SK-N-SH (cell line): ENCODE measurements around the gene SDF4. TPM values are rescaled to one million over a fixed set of nuclear protein-coding genes. Genes with fewer than 3 reads are reported as not detected.

ENCODE experiments used
- CTCF ChIA-PET: fragments of 300-600, 350-600 bp; formaldehyde crosslinking; extraction: SDS; loops from one replicate; lab custom pipeline; 2021; lab: Yijun Ruan, JAX
- POLR2A ChIA-PET: fragments of 350-600 bp; sonication (Branson Sonifier 250); formaldehyde crosslinking; extraction: SDS; loops from one replicate; lab custom pipeline; 2020; ENCODE audit warnings: antibody characterized with exemption, inconsistent platforms; lab: Yijun Ruan, JAX
- DNase-seq: peaks from one replicate; pipeline ENCODE4 v3.0.0; 2012
- H2AFZ ChIP-seq: fragments of 200-600 bp; sonication (generic); 2 replicates; pipeline ENCODE4 v1.8.1; 2016; ENCODE audit warnings: antibody characterized with exemption, mild to moderate bottlenecking, low read depth
- H3F3A ChIP-seq: fragments of 200-600 bp; sonication (generic); replicated peaks from 2 replicates; pipeline ENCODE3; 2016; ENCODE audit warnings: antibody characterized with exemption, mild to moderate bottlenecking; ENCODE audit not compliant: insufficient read depth
- H3K27ac ChIP-seq, 2 experiments: fragments of 200-500 bp in 1 of 2; fragments of 200-600 bp in 1 of 2; sonication (Bioruptor generic) in 1 of 2; sonication (generic), shearing (Covaris generic) in 1 of 2; 2 replicates each; pipeline versions ENCODE4 v1.5.1 to v1.6.1; 2014 to 2016; ENCODE audit warnings: low read depth in 2 of 2, inconsistent platforms in 1 of 2, low read length in 1 of 2, mild to moderate bottlenecking in 1 of 2, mixed read lengths in 1 of 2
- H3K27me3 ChIP-seq: fragments of 200-600 bp; sonication (generic), shearing (Covaris generic); 2 replicates; pipeline ENCODE4 v1.6.1; 2016; ENCODE audit warnings: mixed run types; ENCODE audit not compliant: insufficient read depth
- H3K36me3 ChIP-seq, 2 experiments: fragments of 200-500 bp in 1 of 2; fragments of 200-600 bp in 1 of 2; sonication (Bioruptor generic) in 1 of 2; sonication (generic) in 1 of 2; replicated peaks in 1 of 2; 2 replicates each; pipeline versions ENCODE3 to v1.5.1; 2014 to 2016; ENCODE audit warnings: low read length in 1 of 2, mild to moderate bottlenecking in 1 of 2; ENCODE audit not compliant: insufficient read depth in 2 of 2, control insufficient read depth in 1 of 2
- H3K4me1 ChIP-seq, 2 experiments: fragments of 200-500 bp in 1 of 2; fragments of 200-600 bp in 1 of 2; sonication (Bioruptor generic) in 1 of 2; sonication (generic), shearing (Covaris generic) in 1 of 2; 2 replicates each; pipeline versions ENCODE4 v1.5.1 to v1.6.1; 2014 to 2016; ENCODE audit warnings: low read depth in 1 of 2, low read length in 1 of 2, mixed run types in 1 of 2; ENCODE audit not compliant: insufficient read depth in 2 of 2, control insufficient read depth in 1 of 2
- H3K4me2 ChIP-seq: fragments of 200-600 bp; sonication (generic), shearing (Covaris generic); 2 replicates; pipeline ENCODE4 v1.6.1; 2017; ENCODE audit warnings: mixed run types
- H3K4me3 ChIP-seq, 2 experiments: fragments of 200-500 bp in 1 of 2; fragments of 200-600 bp in 1 of 2; sonication (Bioruptor generic) in 1 of 2; sonication (generic), shearing (Covaris generic) in 1 of 2; 2 replicates each; pipeline versions ENCODE4 v1.5.1 to v1.8.1; 2014 to 2016; ENCODE audit warnings: low read depth in 2 of 2, inconsistent platforms in 1 of 2, low read length in 1 of 2, mild to moderate bottlenecking in 1 of 2, mixed read lengths in 1 of 2, moderate library complexity in 1 of 2
- H3K79me2 ChIP-seq: fragments of 200-600 bp; sonication (generic); 2 replicates; pipeline ENCODE4 v1.8.1; 2017; ENCODE audit warnings: mild to moderate bottlenecking; ENCODE audit not compliant: insufficient read depth
- H3K9ac ChIP-seq: fragments of 200-600 bp; sonication (generic); 2 replicates; pipeline ENCODE4 v1.6.1; 2017; ENCODE audit warnings: mixed run types
- H3K9me2 ChIP-seq: fragments of 200-600 bp; sonication (generic); 2 replicates; pipeline ENCODE4 v1.6.1; 2017; ENCODE audit warnings: mixed run types
- H3K9me3 ChIP-seq: fragments of 200-600 bp; sonication (generic); 2 replicates; pipeline ENCODE4 v1.6.1; 2017; ENCODE audit warnings: mixed run types, mild to moderate bottlenecking, moderate library complexity
- H4K20me1 ChIP-seq: fragments of 200-600 bp; sonication (generic); 2 replicates; pipeline ENCODE4 v1.6.1; 2017; ENCODE audit warnings: mild to moderate bottlenecking, mixed run types; ENCODE audit not compliant: insufficient read depth
- CHD2 ChIP-seq: fragments of 150-350 bp; IDR thresholded peaks from 2 replicates; pipeline ENCODE4 v1.6.1; 2018; ENCODE audit warnings: low read length; ENCODE audit not compliant: partially characterized antibody
- FOXM1 ChIP-seq: IDR thresholded peaks from 2 replicates; pipeline ENCODE4 v1.4.0; 2012; ENCODE audit warnings: low read depth, mild to moderate bottlenecking
- GABPA ChIP-seq: IDR thresholded peaks from 2 replicates; pipeline ENCODE4 v1.4.0; 2012; ENCODE audit warnings: low read depth, mild to moderate bottlenecking
- JUND ChIP-seq: IDR thresholded peaks from 2 replicates; pipeline ENCODE4 v1.4.0; 2012
- MEF2A ChIP-seq: IDR thresholded peaks from 2 replicates; pipeline ENCODE4 v1.4.0; 2012; ENCODE audit warnings: low read depth, borderline replicate concordance
- NRF1 ChIP-seq: IDR thresholded peaks from 2 replicates; pipeline ENCODE4 v1.6.1; 2012; ENCODE audit warnings: low read depth, mild to moderate bottlenecking, low read length
- RXRA ChIP-seq: IDR thresholded peaks from 2 replicates; pipeline ENCODE4 v1.4.0; 2012; ENCODE audit warnings: low read depth, mild to moderate bottlenecking, borderline replicate concordance
- TAF1 ChIP-seq: IDR thresholded peaks from 2 replicates; pipeline ENCODE4 v1.6.1; 2012; ENCODE audit warnings: low read depth, mild to moderate bottlenecking, low read length, moderate library complexity, borderline replicate concordance
- TCF12 ChIP-seq: IDR thresholded peaks from 2 replicates; pipeline ENCODE4 v1.4.0; 2012
- WGBS: methylation state at CpG from one replicate; pipeline ENCODE4 v1.1.6; 2017; ENCODE audit warnings: low lambda C conversion rate; 5-methylcytosine and 5-hydroxymethylcytosine counted together
- polyA plus RNA-seq, 3 experiments: library from polyadenylated mRNA; depleted of rRNA; stranded (reverse); fragments of >200 nt; gene quantifications; 2 replicates each; pipeline ENCODE4 v1.2.3, GENCODE V29; 2012
- TF ChIP-seq, protein P1 (sequence below): IDR thresholded peaks from 2 replicates; pipeline ENCODE4; 2012
- TF ChIP-seq, protein P2 (sequence below): IDR thresholded peaks from 2 replicates; pipeline ENCODE4 v1.6.1; 2012; ENCODE audit warnings: mild to moderate bottlenecking, low read depth, low read length, moderate library complexity

The SDF4 gene
- polyA plus RNA-seq, 1 of the 3 experiments (the other 2 are of a cell fraction): 265 TPM

DNA sequence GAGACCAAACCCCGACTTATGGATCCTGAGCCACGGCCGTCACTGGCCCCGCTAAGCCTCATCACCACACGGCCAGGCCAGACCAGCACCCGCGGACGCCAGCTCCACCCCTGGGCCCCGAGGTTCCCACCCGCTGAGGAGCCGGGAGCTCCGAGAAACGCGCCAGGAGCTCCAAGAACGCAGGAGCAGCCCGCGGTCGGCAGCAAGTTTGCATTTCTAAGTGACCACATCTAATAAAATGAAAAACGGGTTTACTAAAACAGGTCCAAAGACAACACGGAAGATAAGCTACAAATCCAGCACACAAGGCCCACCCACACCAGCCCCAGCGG, 22.8 kb upstream of the SDF4 start:
- Histone ChIP-seq H3K27me3 (no peaks in the 10 kb centered on the region), H2AFZ (no peak overlapping the region), H3F3A (no peaks in the 10 kb centered on the region), H3K9ac (no peak overlapping the region), H3K9me2 (no peaks in the 10 kb centered on the region), H3K4me1 (no peaks in the 10 kb centered on the region; a peak in 1 of 4 replicates), H3K4me3 (no peak overlapping the region), H4K20me1 (0 out of 2 replicates have a peak, but pooled peaks cover 11% of the 10 kb centered on the region), H3K27ac (no peak overlapping the region), H3K36me3 (peaks cover 0 to 42% of the 10 kb centered on the region in 2 experiments), H3K79me2 (no peaks in the 10 kb centered on the region), H3K4me2 (no peak overlapping the region), H3K9me3 (no peaks in the 10 kb centered on the region)
- POLR2A ChIA-PET: no interaction called here
- TF ChIP-seq CHD2 (no peak), JUND (no peak)
- no peak for DNase-seq
- WGBS: 90% methylated on average over 18 of the region's 21 CpGs
- CTCF ChIA-PET: interaction anchor here (1.0 to 2.0 kb wide), 4 partner anchors 8 to 222 kb away, joined by 3 to 11 read pairs (median 4); partner anchors contain the start of gene C1QTNF12

DNA sequence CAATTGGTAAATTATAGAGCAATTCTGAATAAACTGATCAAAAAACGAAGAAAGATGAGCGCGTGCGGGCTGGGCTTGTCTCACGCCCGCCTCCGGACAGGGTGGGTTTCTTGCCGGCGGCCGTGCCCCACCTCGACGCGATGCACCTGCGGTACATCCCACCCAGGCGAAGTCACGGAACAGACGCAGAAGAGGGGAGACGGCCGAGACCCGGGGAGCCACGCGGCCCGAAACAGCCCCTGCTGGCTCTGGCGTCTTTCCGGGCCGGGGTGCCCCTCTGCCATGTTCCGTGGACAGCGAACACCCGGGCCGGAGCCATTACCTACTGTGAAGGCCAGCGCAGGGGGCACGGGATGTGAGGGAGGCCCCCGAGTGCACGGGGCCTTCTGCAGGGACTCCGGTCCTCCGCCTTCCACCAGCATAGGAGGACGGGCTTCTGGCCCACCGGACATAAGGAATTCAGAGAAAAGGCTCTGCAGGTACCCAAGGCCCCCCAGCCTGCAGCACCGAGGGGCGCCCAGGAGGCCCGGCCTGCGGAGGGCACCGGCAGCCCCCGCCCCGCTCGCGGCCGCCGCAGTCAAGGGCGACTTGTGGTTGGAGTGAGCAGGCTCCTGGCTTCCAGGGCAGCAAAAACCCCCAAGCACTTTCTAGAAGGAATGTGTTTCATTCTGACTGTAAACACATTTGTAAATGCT, 22.3 kb upstream of the SDF4 start:
- ChIA-PET CTCF (interaction anchor here (1.4 to 2.0 kb wide), 4 partner anchors 38 to 222 kb away, joined by 3 to 11 read pairs (median 5); no protein-coding TSS in a partner anchor), POLR2A (no interaction called here)
- Histone ChIP-seq H3K27ac (no peak overlapping the region), H4K20me1 (0 out of 2 replicates have a peak, but pooled peaks cover 11% of the 10 kb centered on the region), H3K9ac (no peak overlapping the region), H3K4me1 (no peaks in the 10 kb centered on the region; a peak in 1 of 4 replicates), H3K4me2 (no peak overlapping the region), H2AFZ (no peak overlapping the region), H3F3A (no peaks in the 10 kb centered on the region), H3K27me3 (no peaks in the 10 kb centered on the region), H3K9me2 (no peaks in the 10 kb centered on the region), H3K36me3 (peaks cover 0 to 39% of the 10 kb centered on the region in 2 experiments), H3K4me3 (no peak overlapping the region), H3K79me2 (no peaks in the 10 kb centered on the region), H3K9me3 (no peaks in the 10 kb centered on the region)
- 97% methylated on average over 26 of the region's 50 CpGs for WGBS
- no peak for DNase-seq
- TF ChIP-seq, protein P1, sequence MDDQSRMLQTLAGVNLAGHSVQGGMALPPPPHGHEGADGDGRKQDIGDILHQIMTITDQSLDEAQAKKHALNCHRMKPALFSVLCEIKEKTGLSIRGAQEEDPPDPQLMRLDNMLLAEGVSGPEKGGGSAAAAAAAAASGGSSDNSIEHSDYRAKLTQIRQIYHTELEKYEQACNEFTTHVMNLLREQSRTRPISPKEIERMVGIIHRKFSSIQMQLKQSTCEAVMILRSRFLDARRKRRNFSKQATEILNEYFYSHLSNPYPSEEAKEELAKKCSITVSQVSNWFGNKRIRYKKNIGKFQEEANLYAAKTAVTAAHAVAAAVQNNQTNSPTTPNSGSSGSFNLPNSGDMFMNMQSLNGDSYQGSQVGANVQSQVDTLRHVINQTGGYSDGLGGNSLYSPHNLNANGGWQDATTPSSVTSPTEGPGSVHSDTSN: no peak
- TF ChIP-seq MEF2A: no peak
- TF ChIP-seq TAF1: no peak
- TF ChIP-seq FOXM1: no peak
- no peak for TF ChIP-seq RXRA
- no peak for TF ChIP-seq TCF12
- TF ChIP-seq, protein P2, sequence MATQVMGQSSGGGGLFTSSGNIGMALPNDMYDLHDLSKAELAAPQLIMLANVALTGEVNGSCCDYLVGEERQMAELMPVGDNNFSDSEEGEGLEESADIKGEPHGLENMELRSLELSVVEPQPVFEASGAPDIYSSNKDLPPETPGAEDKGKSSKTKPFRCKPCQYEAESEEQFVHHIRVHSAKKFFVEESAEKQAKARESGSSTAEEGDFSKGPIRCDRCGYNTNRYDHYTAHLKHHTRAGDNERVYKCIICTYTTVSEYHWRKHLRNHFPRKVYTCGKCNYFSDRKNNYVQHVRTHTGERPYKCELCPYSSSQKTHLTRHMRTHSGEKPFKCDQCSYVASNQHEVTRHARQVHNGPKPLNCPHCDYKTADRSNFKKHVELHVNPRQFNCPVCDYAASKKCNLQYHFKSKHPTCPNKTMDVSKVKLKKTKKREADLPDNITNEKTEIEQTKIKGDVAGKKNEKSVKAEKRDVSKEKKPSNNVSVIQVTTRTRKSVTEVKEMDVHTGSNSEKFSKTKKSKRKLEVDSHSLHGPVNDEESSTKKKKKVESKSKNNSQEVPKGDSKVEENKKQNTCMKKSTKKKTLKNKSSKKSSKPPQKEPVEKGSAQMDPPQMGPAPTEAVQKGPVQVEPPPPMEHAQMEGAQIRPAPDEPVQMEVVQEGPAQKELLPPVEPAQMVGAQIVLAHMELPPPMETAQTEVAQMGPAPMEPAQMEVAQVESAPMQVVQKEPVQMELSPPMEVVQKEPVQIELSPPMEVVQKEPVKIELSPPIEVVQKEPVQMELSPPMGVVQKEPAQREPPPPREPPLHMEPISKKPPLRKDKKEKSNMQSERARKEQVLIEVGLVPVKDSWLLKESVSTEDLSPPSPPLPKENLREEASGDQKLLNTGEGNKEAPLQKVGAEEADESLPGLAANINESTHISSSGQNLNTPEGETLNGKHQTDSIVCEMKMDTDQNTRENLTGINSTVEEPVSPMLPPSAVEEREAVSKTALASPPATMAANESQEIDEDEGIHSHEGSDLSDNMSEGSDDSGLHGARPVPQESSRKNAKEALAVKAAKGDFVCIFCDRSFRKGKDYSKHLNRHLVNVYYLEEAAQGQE: no peak
- no peak for TF ChIP-seq NRF1
- TF ChIP-seq GABPA: no peak
